Neuron (in vitro differentiated cells): ENCODE data around the gene NOLC1.
"Not testable (repeated sequence)": the region's sequence is repeated elsewhere in the genome, so short reads cannot be mapped to it uniquely, and the experiment has no call there.

Experiments used
- H2AFZ ChIP-seq: one replicate; pipeline ENCODE4 v1.6.1; 2013; ENCODE audit warnings: low read depth, mild to moderate bottlenecking, inconsistent platforms, low read length, moderate library complexity
- H3K27me3 ChIP-seq: one replicate; pipeline ENCODE4 v1.6.1; 2013; ENCODE audit warnings: low read length; ENCODE audit not compliant: insufficient read depth
- H3K36me3 ChIP-seq: one replicate; pipeline ENCODE4 v1.6.1; 2013; ENCODE audit warnings: low read length; ENCODE audit not compliant: insufficient read depth
- H3K4me1 ChIP-seq: one replicate; pipeline ENCODE4 v1.6.1; 2013; ENCODE audit warnings: low read length; ENCODE audit not compliant: insufficient read depth
- H3K4me3 ChIP-seq: 2 replicates; pipeline ENCODE4 v1.5.1; 2013; ENCODE audit warnings: mild to moderate bottlenecking, low read length, moderate library complexity
- H3K9me3 ChIP-seq: one replicate; pipeline ENCODE4 v1.6.1; 2013; ENCODE audit warnings: low read length

NOLC1 gene

DNA sequence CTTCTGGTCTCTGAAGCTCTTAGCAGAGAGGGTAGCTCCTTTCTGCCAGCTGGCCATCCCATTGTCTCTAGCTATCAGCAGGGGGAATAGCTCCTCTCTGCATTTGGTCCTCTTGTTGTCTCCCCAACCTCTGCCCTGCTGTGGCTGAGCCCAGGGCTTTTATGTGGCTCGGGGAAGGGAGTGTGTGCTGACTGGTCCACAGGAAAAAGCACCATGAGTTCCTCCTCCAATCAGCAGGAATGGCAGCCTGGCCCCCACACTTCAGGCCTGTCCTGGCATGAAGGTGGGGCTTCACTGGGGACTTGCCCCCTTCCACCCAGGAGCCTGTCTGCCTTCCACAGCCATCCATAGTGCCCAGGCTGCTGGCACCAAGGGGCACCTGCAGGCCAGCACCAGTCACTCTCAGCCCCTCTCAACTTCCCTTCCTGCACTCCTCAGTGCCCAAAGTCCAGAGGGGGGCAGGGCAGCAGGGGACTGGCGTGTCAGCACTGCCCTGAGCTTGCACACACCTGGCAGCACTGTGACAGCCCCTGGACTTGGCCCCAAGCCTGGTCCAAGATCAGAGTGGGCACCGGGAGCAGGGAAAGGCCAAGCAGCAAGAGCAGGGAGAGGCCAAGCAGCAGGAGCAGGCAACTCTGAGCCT lies 36.2 kb downstream of the NOLC1 start:
- H2AFZ ChIP-seq = no peak overlapping the region
- H3K4me3 ChIP-seq = no peak overlapping the region
- no peaks in the 10 kb centered on the region for H3K4me1 ChIP-seq
- H3K27me3 ChIP-seq = no peaks in the 10 kb centered on the region
- no peaks in the 10 kb centered on the region for H3K36me3 ChIP-seq
- H3K9me3 ChIP-seq = peaks cover 6% of the 10 kb centered on the region

DNA sequence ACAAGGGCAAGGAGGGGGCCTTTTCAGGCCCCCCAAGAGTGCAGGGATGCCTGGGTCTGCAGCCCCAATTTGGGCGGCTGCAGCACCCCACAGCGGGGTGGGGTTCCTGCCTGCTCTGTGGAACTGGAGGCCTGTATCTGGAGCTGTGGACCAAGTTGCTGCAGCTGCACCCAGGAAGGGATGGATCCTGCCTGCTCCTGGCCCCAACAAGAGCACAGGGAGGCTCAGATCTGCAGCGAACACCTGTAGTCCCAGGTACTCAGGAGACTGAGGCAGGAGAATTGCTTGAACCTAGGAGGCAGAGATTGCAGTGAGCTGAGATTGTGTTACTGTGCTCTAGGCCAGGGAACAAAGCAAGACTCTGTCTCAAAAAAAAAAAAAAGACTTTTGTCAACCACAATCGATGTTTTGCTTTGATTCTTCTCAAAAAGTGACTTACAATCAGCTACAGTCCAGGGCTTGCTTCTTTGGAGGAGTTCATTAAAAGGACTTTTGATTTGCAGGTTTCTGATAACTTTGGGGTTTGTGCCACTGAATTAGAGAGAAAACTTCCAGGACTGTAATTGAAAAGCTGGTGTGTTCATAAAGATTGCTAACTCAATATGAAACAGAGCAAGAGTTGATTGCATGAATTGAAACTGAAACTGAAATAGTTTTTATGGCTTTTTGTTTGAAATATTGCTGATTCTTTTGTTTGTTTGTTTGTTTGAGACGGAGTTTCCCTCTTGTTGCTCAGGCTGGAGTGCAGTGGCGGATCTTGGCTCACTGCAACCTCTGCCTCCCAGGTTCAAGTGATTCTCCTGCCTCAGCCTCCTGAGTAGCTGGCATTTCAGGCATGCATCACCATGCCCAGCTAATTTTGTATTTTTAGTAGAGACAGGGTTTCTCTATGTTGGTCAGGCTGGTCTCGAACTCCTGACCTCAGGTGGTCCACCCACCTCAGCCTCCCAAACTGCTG lies 37.0 kb downstream of the NOLC1 start:
- H3K4me1 ChIP-seq, H3K4me3 ChIP-seq, H3K9me3 ChIP-seq, H2AFZ ChIP-seq, H3K27me3 ChIP-seq, H3K36me3 ChIP-seq: not testable (repeated sequence)

- Histone ChIP-seq H3K36me3 (no peaks in the 10 kb centered on the region), H3K4me1 (no peaks in the 10 kb centered on the region), H3K4me3 (no peak overlapping the region), H3K27me3 (no peaks in the 10 kb centered on the region), H3K9me3 (peaks cover 6% of the 10 kb centered on the region), H2AFZ (no peak overlapping the region)
Observed at GRCh38 chr10:102191956-102192355, 39.8 kb downstream of the NOLC1 start.

DNA sequence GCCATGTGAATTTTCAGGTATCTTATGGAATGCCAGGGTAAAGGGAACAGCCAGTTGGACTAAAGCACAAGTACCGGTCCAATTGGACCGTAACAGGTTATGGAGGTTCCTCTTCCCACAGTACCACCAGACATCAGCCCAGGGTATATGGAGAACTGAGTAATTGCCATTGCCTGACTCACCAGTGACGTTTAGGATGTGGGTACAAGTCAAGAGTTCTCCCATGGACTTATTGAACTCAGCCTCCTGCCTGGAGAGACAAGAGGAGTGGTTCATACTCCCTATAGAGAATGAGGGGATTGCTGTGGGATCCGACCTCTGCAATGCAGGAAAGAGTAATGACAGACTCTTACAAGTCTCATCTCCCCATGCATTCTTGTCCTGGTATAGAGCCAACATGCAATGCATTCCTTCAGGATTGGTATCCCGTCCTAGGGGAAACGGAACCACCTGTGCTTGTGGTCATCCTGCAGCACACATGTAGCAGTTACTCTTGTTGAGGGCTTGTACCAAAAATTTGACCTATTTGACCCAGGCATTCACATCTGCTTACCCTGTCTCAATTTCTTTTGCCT lies 43.2 kb downstream of the NOLC1 start:
- Histone ChIP-seq H2AFZ (no peak overlapping the region), H3K4me1 (no peaks in the 10 kb centered on the region), H3K4me3 (no peak overlapping the region), H3K27me3 (peaks cover 2% of the 10 kb centered on the region), H3K9me3 (peaks cover 2% of the 10 kb centered on the region), H3K36me3 (no peaks in the 10 kb centered on the region)

- Histone ChIP-seq H3K4me1 (no peaks in the 10 kb centered on the region), H2AFZ (no peak overlapping the region), H3K27me3 (peaks cover 2% of the 10 kb centered on the region), H3K4me3 (no peak overlapping the region), H3K36me3 (no peaks in the 10 kb centered on the region), H3K9me3 (peaks cover 8% of the 10 kb centered on the region)
Observed at GRCh38 chr10:102196893-102197292, 44.7 kb downstream of the NOLC1 start.

GRCh38 chr10:102198027-102198426 lies 45.8 kb downstream of the NOLC1 start:
- no peaks in the 10 kb centered on the region for H3K4me1 ChIP-seq
- no peaks in the 10 kb centered on the region for H3K36me3 ChIP-seq
- no peak overlapping the region for H2AFZ ChIP-seq
- H3K27me3 ChIP-seq = peaks cover 5% of the 10 kb centered on the region
- no peak overlapping the region for H3K4me3 ChIP-seq
- peaks cover 6% of the 10 kb centered on the region for H3K9me3 ChIP-seq

DNA sequence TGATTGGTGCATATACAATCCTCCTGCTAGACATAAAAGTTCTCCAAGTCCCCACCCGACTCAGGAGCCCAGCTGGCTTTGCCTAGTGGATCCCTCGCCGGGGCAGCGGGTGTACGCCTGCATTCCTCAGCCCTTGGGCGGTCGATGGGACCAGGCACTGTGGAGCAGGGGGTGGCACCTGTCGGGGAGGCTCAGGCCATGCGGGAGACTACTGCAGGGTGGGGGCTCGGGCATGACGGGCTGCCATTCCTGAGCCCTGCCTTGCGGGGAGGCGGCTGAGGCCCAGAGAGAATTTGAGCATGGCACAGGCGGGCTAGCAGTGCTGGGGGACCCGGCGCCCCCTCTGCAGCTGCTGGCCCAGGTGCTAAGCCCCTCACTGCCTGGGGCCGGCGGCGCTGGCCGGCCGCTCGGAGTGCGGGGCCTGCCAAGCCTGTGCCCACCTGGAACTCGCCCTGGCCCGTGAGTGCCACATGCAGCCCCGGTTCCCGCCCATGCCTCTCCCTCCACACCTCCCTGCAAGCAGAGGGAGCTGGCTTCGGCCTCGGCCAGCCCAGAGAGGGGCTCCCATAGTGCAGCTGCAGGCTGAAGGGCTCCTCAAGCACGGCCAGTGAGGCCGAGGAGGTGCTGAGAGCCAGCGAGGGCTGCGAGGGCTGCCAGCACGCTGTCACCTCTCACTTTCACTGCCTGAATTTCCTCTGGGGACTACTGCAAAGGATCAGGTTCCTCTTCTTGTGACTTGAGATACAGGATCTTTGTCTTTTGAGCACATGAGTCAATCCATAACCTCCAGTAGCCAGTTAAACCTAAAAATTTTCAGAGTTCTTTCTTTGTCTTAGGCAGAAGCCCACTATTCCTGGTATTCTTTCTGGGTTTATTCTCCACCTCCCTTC lies 48.8 kb downstream of the NOLC1 start:
- H3K36me3 ChIP-seq = no peaks in the 10 kb centered on the region
- no peak overlapping the region for H2AFZ ChIP-seq
- peaks cover 6% of the 10 kb centered on the region for H3K9me3 ChIP-seq
- H3K4me3 ChIP-seq = no peak overlapping the region
- H3K27me3 ChIP-seq = peaks cover 5% of the 10 kb centered on the region
- H3K4me1 ChIP-seq = no peaks in the 10 kb centered on the region

DNA sequence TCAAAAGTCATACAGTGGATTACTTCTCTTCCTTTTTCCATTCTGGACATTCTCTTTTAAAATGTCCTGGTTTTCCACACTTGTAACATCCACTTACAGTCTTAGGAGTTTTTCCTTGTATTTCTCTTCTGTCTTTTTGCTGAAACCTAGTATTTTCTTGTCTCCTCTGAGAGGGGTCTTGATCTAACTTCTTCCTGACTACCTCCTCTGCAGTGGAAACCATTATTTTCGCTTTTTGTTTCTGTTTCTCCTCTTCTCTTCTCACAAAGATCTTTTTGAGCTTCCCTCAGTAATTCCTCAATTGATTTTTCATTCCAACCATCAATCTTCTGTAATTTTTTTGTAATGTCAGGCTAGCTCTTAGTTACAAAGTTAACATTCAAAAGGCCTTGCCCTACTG lies 50.2 kb downstream of the NOLC1 start:
- Histone ChIP-seq H3K36me3 (no peaks in the 10 kb centered on the region), H2AFZ (no peak overlapping the region), H3K4me1 (no peaks in the 10 kb centered on the region), H3K4me3 (no peak overlapping the region), H3K9me3 (peaks cover 6% of the 10 kb centered on the region), H3K27me3 (peaks cover 5% of the 10 kb centered on the region)

DNA sequence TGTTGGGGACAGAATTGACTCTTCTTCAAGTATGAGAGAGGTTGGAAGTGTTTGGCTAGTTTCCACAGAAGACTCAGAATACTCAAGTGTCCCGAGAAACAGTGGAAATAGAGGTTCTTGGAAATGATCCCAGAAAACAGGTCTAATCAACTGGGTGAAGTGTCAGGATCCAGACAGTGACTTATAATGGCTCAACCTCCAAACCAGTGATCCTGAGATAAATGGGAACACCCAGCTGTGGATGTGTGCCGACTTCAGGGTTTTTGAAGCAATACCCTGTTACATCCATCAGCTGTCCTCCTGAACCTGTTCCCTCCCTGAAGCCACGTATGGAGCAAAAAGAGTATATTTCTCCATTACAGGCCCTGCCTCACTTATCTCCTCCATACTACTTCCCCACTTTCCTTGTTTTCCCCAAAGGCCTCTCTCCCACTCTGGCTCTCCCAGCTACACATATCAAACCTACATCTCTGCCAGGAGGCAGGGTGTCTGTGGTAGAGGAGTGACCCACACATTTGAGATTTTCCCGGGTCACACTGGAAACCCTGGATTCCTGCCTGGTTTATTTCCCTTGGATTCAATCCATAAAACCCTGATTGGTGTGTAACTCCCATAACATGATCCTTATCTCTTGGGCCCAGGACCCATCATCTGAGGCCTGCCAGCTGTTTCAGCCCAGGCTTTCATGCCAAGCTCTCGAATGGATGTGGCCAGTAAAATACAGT lies 56.3 kb downstream of the NOLC1 start:
- Histone ChIP-seq H3K4me1 (no peaks in the 10 kb centered on the region), H2AFZ (no peak overlapping the region), H3K9me3 (no peaks in the 10 kb centered on the region), H3K27me3 (no peaks in the 10 kb centered on the region), H3K4me3 (no peak overlapping the region), H3K36me3 (no peaks in the 10 kb centered on the region)

- Histone ChIP-seq H3K9me3 (no peaks in the 10 kb centered on the region), H3K4me1 (no peaks in the 10 kb centered on the region), H3K36me3 (no peaks in the 10 kb centered on the region), H2AFZ (no peak overlapping the region), H3K4me3 (no peak overlapping the region), H3K27me3 (no peaks in the 10 kb centered on the region)
Observed at GRCh38 chr10:102211615-102212299, 59.6 kb downstream of the NOLC1 start.
